Kidney (tissue), 14 donors: ENCODE data around the gene ZNF423. TPM values are rescaled to one million over a fixed set of nuclear protein-coding genes. Genes with fewer than 3 reads are reported as not detected.
A peak's percentile ranks its signal among the peaks of the same experiment; 100 is the strongest.

Experiments used
- DNase-seq, 5 donors: peaks; one replicate each; pipeline ENCODE4 v3.0.0-alpha.2; 2013 to 2020
- FAIRE-seq: peaks from 2 replicates; lab custom pipeline; 2012; peaks lifted over from hg19 to GRCh38; lab: Jason Lieb, UNC
- H3K27ac ChIP-seq, 2 donors: one replicate each; pipeline ENCODE4 v1.7.0; 2013; ENCODE audit warnings: low read depth in 2 of 2, low read length in 2 of 2, inconsistent platforms in 1 of 2
- H3K27me3 ChIP-seq: one replicate; pipeline ENCODE4 v1.7.1; 2013; ENCODE audit warnings: low read length, inconsistent platforms; ENCODE audit not compliant: control insufficient read depth, insufficient read depth
- H3K36me3 ChIP-seq, 3 donors: one replicate each; pipeline versions ENCODE4 v1.7.0 to v1.7.1; 2013; ENCODE audit warnings: low read length in 3 of 3, control low read depth in 1 of 3, inconsistent platforms in 1 of 3; ENCODE audit not compliant: insufficient read depth in 3 of 3, control insufficient read depth in 2 of 3
- H3K4me1 ChIP-seq, 3 donors: one replicate each; pipeline versions ENCODE4 v1.7.0 to v1.7.1; 2013; ENCODE audit warnings: low read length in 3 of 3, inconsistent platforms in 1 of 3, low read depth in 1 of 3; ENCODE audit not compliant: control insufficient read depth in 2 of 3, insufficient read depth in 2 of 3
- H3K4me3 ChIP-seq, 3 donors: one replicate each; pipeline versions ENCODE4 v1.7.0 to v1.8.1; 2013; ENCODE audit warnings: low read length in 3 of 3, control low read depth in 1 of 3, inconsistent platforms in 1 of 3
- H3K9ac ChIP-seq, 3 donors: one replicate each; pipeline versions ENCODE4 v1.7.0 to v1.7.1; 2013; ENCODE audit warnings: low read length in 3 of 3, control low read depth in 1 of 3, inconsistent platforms in 1 of 3
- H3K9me3 ChIP-seq, 3 donors: one replicate each; pipeline versions ENCODE4 v1.7.0 to v1.7.1; 2013; ENCODE audit warnings: low read length in 3 of 3, control low read depth in 1 of 3, inconsistent platforms in 1 of 3; ENCODE audit not compliant: control insufficient read depth in 2 of 3, insufficient read depth in 1 of 3
- intact Hi-C: fragments of 100-400 bp; cut with DNase I; formaldehyde crosslinking; loops from one replicate; pipeline ENCODE4 v1.11.1; 2022
- polyA plus RNA-seq: library from polyadenylated mRNA; stranded (reverse); fragments of 350-450 nt; fragmentation: Illumina TruSeq; extraction: RNeasy Lipid Tissue Mini Kit (QIAGEN cat#74804); gene quantifications from one replicate; pipeline ENCODE4 v1.2.3, GENCODE V29; 2014; ENCODE audit warnings: low read depth, low replicate concordance; ENCODE audit not compliant: insufficient read depth
- total RNA-seq: library from RNA; stranded (reverse); fragmentation: NEBNext Ultra II Directional; extraction: Animal tissue kit (Norgen Biotek cat#: 25700); gene quantifications from one replicate; pipeline ENCODE4 v1.2.1, GENCODE V29; 2021
- TF ChIP-seq, protein P1 (sequence below): IDR thresholded peaks from 3 replicates; pipeline ENCODE4 v1.5.1; 2012; ENCODE audit warnings: mild to moderate bottlenecking, moderate library complexity, borderline replicate concordance; ENCODE audit not compliant: insufficient read depth; ENCODE audit errors: extremely low read depth
- donor health status: control.
- donor health status: control.
- donor health status: control.
- donor health status: control.
- donor health status: control.
- donor health status: DM: yes; HTN: yes; CAD: no.
- donor health status: Normal renal cell carcinoma (clear cell type).

Gene ZNF423
- total and polyA plus RNA-seq, 2 donors from 2014 or later = 2.0 to 8.4 TPM

- FAIRE-seq (no peak), DNase-seq (no peak)
- H3K9me3 ChIP-seq = peaks cover 0 to 6% (median 2%) of the 10 kb centered on the region in 3 donors
- intact Hi-C loops = no loop called here
- H3K4me3 ChIP-seq = no peak overlapping the region
- H3K27ac ChIP-seq = no peak overlapping the region
- H3K9ac ChIP-seq = no peak overlapping the region
- H3K27me3 ChIP-seq = no peaks in the 10 kb centered on the region
- H3K36me3 ChIP-seq = no peaks in the 10 kb centered on the region
- TF ChIP-seq, protein P1, sequence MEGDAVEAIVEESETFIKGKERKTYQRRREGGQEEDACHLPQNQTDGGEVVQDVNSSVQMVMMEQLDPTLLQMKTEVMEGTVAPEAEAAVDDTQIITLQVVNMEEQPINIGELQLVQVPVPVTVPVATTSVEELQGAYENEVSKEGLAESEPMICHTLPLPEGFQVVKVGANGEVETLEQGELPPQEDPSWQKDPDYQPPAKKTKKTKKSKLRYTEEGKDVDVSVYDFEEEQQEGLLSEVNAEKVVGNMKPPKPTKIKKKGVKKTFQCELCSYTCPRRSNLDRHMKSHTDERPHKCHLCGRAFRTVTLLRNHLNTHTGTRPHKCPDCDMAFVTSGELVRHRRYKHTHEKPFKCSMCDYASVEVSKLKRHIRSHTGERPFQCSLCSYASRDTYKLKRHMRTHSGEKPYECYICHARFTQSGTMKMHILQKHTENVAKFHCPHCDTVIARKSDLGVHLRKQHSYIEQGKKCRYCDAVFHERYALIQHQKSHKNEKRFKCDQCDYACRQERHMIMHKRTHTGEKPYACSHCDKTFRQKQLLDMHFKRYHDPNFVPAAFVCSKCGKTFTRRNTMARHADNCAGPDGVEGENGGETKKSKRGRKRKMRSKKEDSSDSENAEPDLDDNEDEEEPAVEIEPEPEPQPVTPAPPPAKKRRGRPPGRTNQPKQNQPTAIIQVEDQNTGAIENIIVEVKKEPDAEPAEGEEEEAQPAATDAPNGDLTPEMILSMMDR = no peak
- peaks cover 0 to 2% (median 0%) of the 10 kb centered on the region in 3 donors for H3K4me1 ChIP-seq
Observed at GRCh38 chr16:49628148-49628547, 227.8 kb downstream of the ZNF423 start.

- intact Hi-C loops = no loop called here
Observed at GRCh38 chr16:49625311-49626065, 230.4 kb downstream of the ZNF423 start.

GRCh38 chr16:49623501-49624266 is 232.2 kb downstream of the ZNF423 start:
- DNase-seq = peak in 2 of 5 donors; percentile 5 to 30
- no peak overlapping the region for H3K9ac ChIP-seq
- H3K9me3 ChIP-seq = peaks cover 0 to 2% (median 0%) of the 10 kb centered on the region in 3 donors
- no peaks in the 10 kb centered on the region for H3K27me3 ChIP-seq
- intact Hi-C loops = no loop called here
- no peak overlapping the region for H3K4me3 ChIP-seq
- H3K27ac ChIP-seq = no peak overlapping the region
- FAIRE-seq = no peak
- H3K36me3 ChIP-seq = no peaks in the 10 kb centered on the region
- peaks cover 0 to 15% (median 11%) of the 10 kb centered on the region in 3 donors for H3K4me1 ChIP-seq
- TF ChIP-seq, protein P1 = no peak

More at GRCh38 chr16:49625311-49626065, 230.4 kb downstream of the ZNF423 start:
- peaks cover 0 to 6% (median 2%) of the 10 kb centered on the region in 3 donors for H3K9me3 ChIP-seq
- H3K9ac ChIP-seq = no peak overlapping the region
- DNase-seq (peak in 2 of 5 donors; percentile 4 to 10), FAIRE-seq (no peak)
- TF ChIP-seq, protein P1 = no peak
- H3K4me3 ChIP-seq = no peak overlapping the region
- H3K27ac ChIP-seq = no peak overlapping the region
- H3K27me3 ChIP-seq = no peaks in the 10 kb centered on the region
- peaks cover 0 to 5% (median 3%) of the 10 kb centered on the region in 3 donors for H3K4me1 ChIP-seq
- no peaks in the 10 kb centered on the region for H3K36me3 ChIP-seq
